ENCODE results near the gene LAP3. TPM values are rescaled to one million over a fixed set of nuclear protein-coding genes. Genes with fewer than 3 reads are reported as not detected.
A peak's percentile ranks its signal among the peaks of the same experiment; 100 is the strongest.
"Not testable (repeated sequence)": the region's sequence is repeated elsewhere in the genome, so short reads cannot be mapped to it uniquely, and the experiment has no call there.

LAP3 gene
- total RNA-seq: 77.7 TPM

DNA sequence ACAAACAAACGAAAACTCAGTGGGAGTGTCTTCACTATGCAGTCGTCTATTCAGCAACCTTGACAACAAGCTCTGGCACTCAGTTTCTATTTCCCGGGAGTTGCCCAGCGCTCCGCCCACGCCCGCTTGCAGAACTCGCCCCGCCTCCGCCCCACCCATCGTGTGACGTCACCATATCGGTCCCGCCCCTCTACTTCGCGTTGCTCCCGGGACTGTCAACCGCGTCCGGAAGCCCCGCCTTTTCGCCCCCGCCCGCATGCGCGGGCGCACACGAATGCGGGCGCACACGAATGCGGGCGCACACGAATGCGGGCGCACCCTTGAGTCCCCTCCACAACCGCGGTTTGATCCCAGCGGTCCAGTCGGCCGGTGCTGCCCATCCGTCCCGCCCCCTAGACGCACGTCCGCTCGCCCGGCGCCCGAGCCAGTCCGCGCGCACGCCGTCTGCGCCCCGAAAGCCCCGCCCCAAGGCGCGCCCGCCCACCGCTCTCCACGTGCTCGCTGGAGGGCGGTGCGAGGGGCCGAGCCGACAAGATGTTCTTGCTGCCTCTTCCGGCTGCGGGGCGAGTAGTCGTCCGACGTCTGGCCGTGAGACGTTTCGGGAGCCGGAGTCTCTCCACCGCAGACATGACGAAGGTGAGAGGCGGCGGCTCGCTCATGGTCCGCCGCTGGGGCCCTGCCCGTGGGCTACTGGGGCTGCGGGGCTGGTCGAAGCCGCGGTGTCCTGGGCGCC lies at the start of gene LAP3:
LAP3 (plus strand) TSS at position 267 of the 733 bp plus-strand sequence; CDS start at position 535, 268 bp downstream.
- intact Hi-C loops (cut with DNase I): no loop called here
- peak; percentile 98 for ATAC-seq
- DNase-seq (ENCODE audit: low spot score): peak; percentile 100

- ATAC-seq (no peak), DNase-seq (ENCODE audit: low spot score) (no peak)
- intact Hi-C loops (cut with DNase I): no loop called here
These were observed 48.3 kb upstream of the LAP3 start for GRCh38 chr4:17528551-17529165.

- intact Hi-C loops (cut with DNase I): no loop called here
- DNase-seq (ENCODE audit: low spot score) (no peak), ATAC-seq (no peak)
These were observed 45.3 kb upstream of the LAP3 start for GRCh38 chr4:17531538-17532285.

DNA sequence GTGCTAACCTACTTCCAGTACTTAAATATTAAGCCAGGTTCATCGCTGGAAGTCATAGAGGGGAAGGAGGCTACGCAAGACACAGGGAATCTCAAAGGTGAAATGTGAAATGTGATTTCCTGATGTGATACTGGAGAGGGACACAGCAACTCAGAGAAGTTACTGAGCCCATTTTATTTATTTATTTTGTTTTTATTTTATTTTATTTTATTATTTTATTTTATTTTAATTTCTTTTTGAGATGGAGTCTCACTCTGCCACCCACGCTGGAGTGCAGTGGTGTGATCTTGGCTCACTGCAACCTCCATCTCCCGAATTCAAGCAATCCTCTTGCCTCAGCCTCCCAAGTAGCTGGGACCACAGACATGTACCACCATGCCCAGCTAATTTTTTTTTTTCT lies 42.3 kb upstream of the LAP3 start:
- intact Hi-C loops (cut with DNase I): no loop called here
- ATAC-seq (no peak), DNase-seq (ENCODE audit: low spot score) (no peak)

DNA sequence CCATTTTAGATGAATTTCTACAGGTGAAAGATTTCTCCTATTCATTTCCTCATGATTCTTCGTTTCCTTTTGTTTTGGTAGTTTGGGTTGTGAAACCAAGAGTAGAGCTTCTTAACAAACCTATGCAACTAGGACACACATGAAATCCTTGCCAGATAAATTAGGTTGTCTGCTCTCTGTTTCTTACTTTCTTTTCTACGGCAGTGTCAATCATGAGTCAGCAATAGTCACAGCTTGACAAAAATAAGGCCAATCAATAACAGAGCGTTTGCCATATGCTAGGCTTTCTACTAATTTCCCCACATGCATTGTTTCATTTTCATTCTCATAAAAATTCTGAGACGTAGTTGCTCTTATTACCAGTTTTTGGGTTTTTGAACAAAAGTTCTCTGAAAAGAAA lies 41.8 kb upstream of the LAP3 start:
- DNase-seq (ENCODE audit: low spot score) (no peak), ATAC-seq (no peak)
- intact Hi-C loops (cut with DNase I): no loop called here

- DNase-seq (ENCODE audit: low spot score) (no peak), ATAC-seq (no peak)
- intact Hi-C loops (cut with DNase I): no loop called here
These were observed 41.1 kb upstream of the LAP3 start for GRCh38 chr4:17535906-17536305.

- ATAC-seq; DNase-seq (ENCODE audit: low spot score); intact Hi-C loops (cut with DNase I): not testable (repeated sequence)
These were observed 39.9 kb upstream of the LAP3 start for GRCh38 chr4:17537060-17537459.

DNA sequence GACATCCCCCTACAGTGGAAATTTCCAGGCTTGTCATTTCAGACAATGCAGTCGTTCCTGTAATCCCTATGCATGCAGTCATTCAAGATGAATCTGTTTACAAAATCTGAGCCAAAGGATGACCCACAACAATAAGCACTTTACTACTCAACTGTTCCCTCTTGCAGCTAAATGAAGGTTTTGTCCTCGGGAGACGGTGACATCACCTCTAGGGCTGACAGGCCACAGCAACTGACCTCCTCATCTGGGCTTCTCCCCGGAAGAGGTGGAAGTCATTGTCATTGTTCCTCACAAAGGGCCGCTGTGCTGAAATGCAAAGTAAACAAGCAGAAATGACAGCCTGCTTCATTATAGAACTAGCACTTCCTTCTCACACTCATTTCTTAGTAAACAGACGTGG lies 32.8 kb upstream of the LAP3 start:
- intact Hi-C loops (cut with DNase I): loop anchor here (10.0 kb wide), 1 partner anchor 91 kb away; no protein-coding TSS in a partner anchor
- ATAC-seq: peak; percentile 53
- no peak for DNase-seq (ENCODE audit: low spot score)

- ATAC-seq (no peak), DNase-seq (ENCODE audit: low spot score) (no peak)
- intact Hi-C loops (cut with DNase I): loop anchor here (10.0 kb wide), 1 partner anchor 90 kb away; no protein-coding TSS in a partner anchor
These were observed 32.2 kb upstream of the LAP3 start for GRCh38 chr4:17544831-17545234.

DNA sequence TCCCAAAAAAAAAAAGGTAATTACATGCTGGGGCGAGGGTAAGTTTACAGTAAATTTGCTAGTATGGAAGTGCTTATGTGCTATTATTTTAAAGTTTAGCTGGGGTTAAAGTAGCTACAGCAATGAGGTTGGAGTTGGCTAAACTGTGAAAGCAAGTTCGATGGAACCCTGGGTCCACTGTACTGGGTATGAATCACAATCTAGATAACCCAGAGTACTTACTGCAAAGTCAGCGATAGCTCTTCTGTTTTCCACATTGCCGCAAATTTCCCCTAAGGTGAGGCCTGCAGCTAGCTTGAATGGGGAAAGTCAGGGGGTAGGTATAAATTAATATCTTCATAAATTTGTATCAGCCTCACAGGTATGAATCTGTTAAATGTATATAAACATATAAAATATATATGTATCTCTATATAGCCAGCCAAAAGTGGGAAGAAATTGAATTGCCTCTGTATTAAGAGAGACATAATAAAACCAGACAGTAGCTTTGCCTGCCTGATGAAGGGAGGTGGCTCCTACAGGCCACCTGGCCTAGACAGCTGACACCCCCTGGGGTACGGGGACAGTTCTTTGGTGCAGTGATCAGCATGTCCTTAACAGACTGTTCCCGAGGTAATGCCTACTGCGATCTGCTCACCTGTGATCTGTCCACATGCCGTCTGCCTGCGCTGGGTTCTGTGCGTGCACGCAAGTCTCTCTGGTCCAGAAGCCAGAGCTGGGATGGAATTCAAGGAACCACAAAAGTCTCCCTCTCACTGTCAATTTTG lies 31.4 kb upstream of the LAP3 start:
- ATAC-seq (no peak), DNase-seq (ENCODE audit: low spot score) (no peak)
- intact Hi-C loops (cut with DNase I): loop anchor here (10.0 kb wide), 1 partner anchor 89 kb away; no protein-coding TSS in a partner anchor

DNA sequence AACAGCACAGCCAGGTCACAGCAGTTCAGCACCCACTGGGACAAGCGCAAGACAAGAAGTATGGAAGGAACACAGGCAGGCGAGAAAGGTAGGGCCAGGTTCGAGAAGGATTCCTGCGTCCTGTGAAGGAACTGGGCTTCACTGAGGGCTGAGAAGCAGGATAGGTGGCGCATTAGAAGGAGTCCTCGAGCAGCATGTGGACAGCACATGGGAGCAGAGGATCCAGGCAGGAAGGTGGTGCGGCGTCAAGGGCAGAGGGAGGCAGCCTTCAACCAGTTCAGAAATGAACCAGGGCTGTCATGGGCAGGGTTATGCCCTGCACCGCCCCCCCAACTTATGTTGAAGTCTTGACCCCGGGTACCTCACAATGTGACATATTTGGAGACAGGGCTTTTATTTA lies 30.8 kb upstream of the LAP3 start:
- DNase-seq (ENCODE audit: low spot score) (no peak), ATAC-seq (no peak)
- intact Hi-C loops (cut with DNase I): loop anchor here (10.0 kb wide), 1 partner anchor 89 kb away; no protein-coding TSS in a partner anchor

DNA sequence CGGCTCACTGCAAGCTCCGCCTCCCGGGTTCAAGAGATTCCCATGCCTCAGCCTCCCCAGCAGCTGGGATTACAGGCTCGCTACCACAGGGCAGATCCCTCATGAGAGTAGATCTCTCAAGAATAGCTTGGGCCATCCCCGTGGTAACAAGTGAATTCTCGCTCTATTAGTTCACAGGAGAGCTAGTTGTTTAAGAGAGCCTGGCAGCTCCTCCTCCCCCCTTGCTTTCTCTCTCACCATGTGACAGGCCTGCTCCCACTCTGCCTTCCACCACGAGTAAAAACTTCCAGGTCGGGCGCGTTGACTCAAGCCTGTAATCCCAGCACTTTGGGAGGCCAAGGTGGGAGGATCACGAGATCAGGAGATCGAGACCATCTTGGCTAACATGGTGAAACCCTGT lies 30.3 kb upstream of the LAP3 start:
- intact Hi-C loops (cut with DNase I): loop anchor here (10.0 kb wide), 1 partner anchor 88 kb away; no protein-coding TSS in a partner anchor
- no peak for ATAC-seq
- no peak for DNase-seq (ENCODE audit: low spot score)

DNA sequence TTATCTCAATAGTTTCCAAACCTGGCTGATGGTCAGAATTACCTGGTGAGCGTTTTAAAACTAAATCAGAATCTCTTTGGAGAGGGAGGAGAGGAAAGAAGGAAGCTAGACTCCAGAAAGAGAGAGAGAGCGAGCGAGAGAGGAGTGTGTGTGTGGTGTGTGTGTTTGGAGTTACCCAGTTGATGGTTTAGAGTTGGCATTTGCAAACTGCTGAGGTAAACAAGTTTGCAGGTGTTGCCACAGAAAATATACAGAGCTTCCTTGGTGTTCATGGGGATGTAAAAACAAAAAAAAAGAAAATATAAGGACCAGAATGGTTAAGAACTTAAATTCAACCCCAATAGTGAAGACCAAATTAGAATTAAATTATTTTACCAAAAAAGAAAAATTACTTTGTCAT lies 26.4 kb upstream of the LAP3 start:
- intact Hi-C loops (cut with DNase I): no loop called here
- DNase-seq (ENCODE audit: low spot score) (no peak), ATAC-seq (no peak)

DNA sequence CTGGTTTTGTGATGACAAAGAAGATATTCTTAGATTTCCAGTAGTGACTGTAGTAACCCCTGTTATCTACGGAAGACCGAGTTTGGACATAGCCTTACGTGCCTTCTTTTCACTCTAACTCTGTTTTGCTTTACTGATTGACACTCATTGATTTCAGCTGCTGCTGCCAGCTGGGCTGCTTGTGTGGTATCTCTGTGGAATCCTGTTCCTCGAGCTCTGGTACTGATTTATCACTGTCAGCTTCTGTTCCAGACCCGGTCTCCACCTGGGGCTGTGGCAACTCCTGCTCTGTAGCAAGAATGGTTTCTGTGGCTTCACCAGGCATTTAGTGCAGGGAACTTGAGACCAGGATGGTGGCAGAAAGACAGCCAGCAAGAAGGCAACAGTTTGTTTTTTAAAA lies 24.6 kb upstream of the LAP3 start:
- no peak for DNase-seq (ENCODE audit: low spot score)
- intact Hi-C loops (cut with DNase I): no loop called here
- ATAC-seq: no peak

GRCh38 chr4:17554568-17554967 lies 22.4 kb upstream of the LAP3 start:
- DNase-seq (ENCODE audit: low spot score): no peak
- no peak for ATAC-seq
- intact Hi-C loops (cut with DNase I): no loop called here

GRCh38 chr4:17556498-17556897 lies 20.5 kb upstream of the LAP3 start:
- ATAC-seq: no peak
- intact Hi-C loops (cut with DNase I): no loop called here
- no peak for DNase-seq (ENCODE audit: low spot score)

DNA sequence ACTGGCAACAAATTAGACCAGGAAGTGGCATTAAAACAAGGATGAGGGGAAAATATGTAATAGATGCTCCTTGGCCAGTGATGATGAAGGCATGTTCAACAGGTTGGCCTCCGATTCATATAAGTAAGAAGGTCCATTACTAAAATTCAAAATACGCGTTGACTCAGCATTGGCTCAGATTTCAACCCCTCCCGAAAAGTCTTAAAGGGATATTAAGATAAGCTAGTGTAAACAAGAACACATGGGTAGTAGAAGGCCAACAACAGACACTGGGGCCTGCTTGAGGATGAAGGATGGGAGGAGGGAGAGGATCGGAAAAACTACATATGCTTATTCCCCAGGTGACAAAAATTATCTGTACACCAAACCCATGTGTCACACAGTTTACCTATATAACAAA lies 19.1 kb upstream of the LAP3 start:
- ATAC-seq: no peak
- intact Hi-C loops (cut with DNase I): no loop called here

DNA sequence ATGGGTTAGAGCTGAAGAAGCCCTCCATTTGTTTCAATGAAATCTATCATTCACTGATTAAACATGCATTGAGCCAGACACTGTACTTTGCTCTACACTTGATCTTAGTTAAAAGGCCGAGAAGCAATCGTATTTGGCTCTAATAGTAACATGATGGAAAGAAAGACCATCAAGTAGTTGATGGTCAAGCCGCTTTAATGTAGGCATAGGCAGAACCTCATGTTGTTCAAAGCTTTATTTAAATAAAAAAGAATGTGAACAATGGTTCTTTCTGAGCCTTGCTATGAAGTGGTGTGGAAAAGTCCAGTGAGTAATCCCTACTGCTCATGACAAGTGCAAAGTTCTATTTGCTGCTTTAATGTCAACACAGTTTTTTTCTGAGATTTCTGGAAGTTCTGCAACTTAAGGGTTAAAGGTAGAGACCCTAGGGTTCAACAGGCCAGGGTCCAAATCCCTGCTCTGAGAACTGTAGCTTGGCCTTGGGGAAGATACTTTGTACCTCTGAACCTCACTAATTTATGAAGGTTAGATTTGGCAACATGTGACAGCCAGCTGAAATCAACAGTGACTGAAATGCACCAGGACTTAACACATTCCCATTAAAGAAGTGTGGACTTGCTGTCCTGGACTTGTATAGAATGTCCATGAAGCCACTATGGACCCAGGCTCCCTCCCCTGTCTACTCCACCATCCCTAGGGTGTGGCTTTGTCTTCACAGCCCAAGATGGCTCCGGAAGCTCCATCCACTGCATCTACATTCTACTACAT lies 17.9 kb upstream of the LAP3 start:
- intact Hi-C loops (cut with DNase I): no loop called here
- no peak for DNase-seq (ENCODE audit: low spot score)
- no peak for ATAC-seq

More for the DNA sequence above, 19.1 kb upstream of the LAP3 start:
- no peak for DNase-seq (ENCODE audit: low spot score)

GRCh38 chr4:17559709-17560048 lies 17.3 kb upstream of the LAP3 start:
- no peak for ATAC-seq
- no peak for DNase-seq (ENCODE audit: low spot score)
- intact Hi-C loops (cut with DNase I): no loop called here
